Keratinocyte (primary cell): ENCODE results near the gene TMEM109. TPM values are rescaled to one million over a fixed set of nuclear protein-coding genes. Genes with fewer than 3 reads are reported as not detected.

Source experiments
- DNase-seq: peaks from one replicate; pipeline ENCODE4 v3.0.0-alpha.2; 2011; ENCODE audit warnings: low read depth, missing footprints, low spot score
- FAIRE-seq: peaks from 2 replicates; lab custom pipeline; 2011; peaks lifted over from hg19 to GRCh38; lab: Jason Lieb, UNC
- H2AFZ ChIP-seq: 2 replicates; pipeline ENCODE4 v1.6.0; 2012; ENCODE audit warnings: low read length, control low read depth, inconsistent platforms; ENCODE audit not compliant: control insufficient read depth
- H3K27ac ChIP-seq: 2 replicates; pipeline ENCODE4 v1.5.1; 2011; ENCODE audit warnings: low read length; ENCODE audit not compliant: control insufficient read depth, insufficient read depth
- H3K27me3 ChIP-seq: 3 replicates; pipeline ENCODE4 v1.6.0; 2011; ENCODE audit warnings: low read length; ENCODE audit not compliant: control insufficient read depth, insufficient read depth; ENCODE audit errors: extremely low read depth
- H3K36me3 ChIP-seq, 2 experiments: 2 replicates in 1 of 2; 3 replicates in 1 of 2; pipeline ENCODE4 v1.5.1; 2011; ENCODE audit warnings: low read length in 2 of 2, mild to moderate bottlenecking in 1 of 2; ENCODE audit not compliant: control insufficient read depth in 2 of 2, insufficient read depth in 2 of 2; ENCODE audit errors: extremely low read depth in 1 of 2
- H3K4me1 ChIP-seq: 3 replicates; pipeline ENCODE4 v1.5.1; 2011; ENCODE audit warnings: low read length; ENCODE audit not compliant: control insufficient read depth, insufficient read depth; ENCODE audit errors: extremely low read depth
- H3K4me2 ChIP-seq: 3 replicates; pipeline ENCODE4 v1.6.0; 2011; ENCODE audit warnings: low read depth, low read length; ENCODE audit not compliant: control insufficient read depth, insufficient read depth; ENCODE audit errors: extremely low read depth
- H3K4me3 ChIP-seq, 3 experiments: fragments of 200-600 bp in 1 of 3; sonication (generic) in 1 of 3; 2 replicates in 2 of 3; 3 replicates in 1 of 3; pipeline ENCODE4 v1.5.1; 2011 to 2016; ENCODE audit warnings: low read length in 3 of 3, mild to moderate bottlenecking in 3 of 3, control low read depth in 2 of 3, inconsistent platforms in 1 of 3, low read depth in 1 of 3, mixed read lengths in 1 of 3, mixed run types in 1 of 3, moderate library complexity in 1 of 3; ENCODE audit not compliant: control insufficient read depth in 2 of 3, insufficient read depth in 2 of 3; ENCODE audit errors: extremely low read depth in 1 of 3
- H3K79me2 ChIP-seq: 2 replicates; pipeline ENCODE4 v1.6.0; 2012; ENCODE audit warnings: low read length; ENCODE audit not compliant: control insufficient read depth, insufficient read depth
- H3K9ac ChIP-seq: 3 replicates; pipeline ENCODE4 v1.6.0; 2011; ENCODE audit warnings: low read length; ENCODE audit not compliant: control insufficient read depth, insufficient read depth; ENCODE audit errors: extremely low read depth
- H3K9me1 ChIP-seq: 3 replicates; pipeline ENCODE4 v1.6.0; 2011; ENCODE audit warnings: low read length; ENCODE audit not compliant: control insufficient read depth, insufficient read depth; ENCODE audit errors: extremely low read depth
- H3K9me3 ChIP-seq: 2 replicates; pipeline ENCODE4 v1.5.1; 2012; ENCODE audit warnings: low read depth, low read length; ENCODE audit not compliant: control insufficient read depth
- H4K20me1 ChIP-seq: 3 replicates; pipeline ENCODE4 v1.6.0; 2011; ENCODE audit warnings: low read length; ENCODE audit not compliant: control insufficient read depth, insufficient read depth; ENCODE audit errors: extremely low read depth
- CTCF ChIP-seq, 3 experiments: IDR thresholded peaks in 1 of 3; conservative IDR thresholded peaks in 1 of 3; optimal IDR thresholded peaks in 1 of 3; 2 replicates in 2 of 3; 3 replicates in 1 of 3; pipeline versions ENCODE3 to v1.5.1; 2011; ENCODE audit warnings: low read length in 3 of 3, mild to moderate bottlenecking in 3 of 3, moderate library complexity in 2 of 3, control low read depth in 1 of 3, inconsistent platforms in 1 of 3; ENCODE audit not compliant: insufficient read depth in 2 of 3; ENCODE audit errors: extremely low read depth in 1 of 3
- EZH2 ChIP-seq: IDR thresholded peaks from one replicate; pipeline ENCODE4 v1.6.1; 2012; ENCODE audit warnings: inconsistent platforms, mild to moderate bottlenecking, low read length, moderate library complexity
- dilution Hi-C: fragments of 300-500 bp; cut with MboI; formaldehyde crosslinking; loops from one replicate; pipeline ENCODE4 v1.7.0; 2020; ENCODE audit warnings: low sequenced_read_pairs; ENCODE audit not compliant: extremely low pct_ligation_motif_present
- polyA plus RNA-seq, 5 experiments: library from polyadenylated mRNA; depleted of rRNA in 3 of 5; stranded (reverse) in 3 of 5; stranded (forward) in 1 of 5; unstranded in 1 of 5; fragments of >200 nt; gene quantifications; 1 replicate in 1 of 5; 2 replicates in 3 of 5; 3 replicates in 1 of 5; pipeline versions ENCODE4 v1.2.1 to v1.2.3, GENCODE V29; 2011 to 2012; ENCODE audit warnings: missing spikeins in 2 of 5, low read depth in 1 of 5, low replicate concordance in 1 of 5

Gene TMEM109
- polyA plus RNA-seq, 1 donor (not counting 4 experiments of a cell fraction or from before 2014, with no cell fraction given), result 25.2 TPM

GRCh38 chr11:60939855-60940254, 25.9 kb downstream of the TMEM109 start:
- no peaks in the 10 kb centered on the region for H3K27me3 ChIP-seq
- no peak overlapping the region for H3K4me2 ChIP-seq
- peaks cover 0 to 8% of the 10 kb centered on the region in 2 experiments for H3K36me3 ChIP-seq
- no peak overlapping the region for H2AFZ ChIP-seq
- dilution Hi-C loops, result no loop called here
- no peaks in the 10 kb centered on the region for H3K9me1 ChIP-seq
- FAIRE-seq, result no peak
- no peak overlapping the region for H3K9ac ChIP-seq
- H3K4me1 ChIP-seq, result peaks cover 18% of the 10 kb centered on the region
- TF ChIP-seq EZH2, result no peak
- TF ChIP-seq CTCF (optimal IDR thresholded peaks at IDR 0.05 in 1 of 3, IDR thresholded peaks at IDR 0.05 in 1 of 3, conservative IDR thresholded peaks at IDR 0.05 in 1 of 3; ENCODE audit: extremely low read depth in 1 of 3, insufficient read depth in 2 of 3, low read length in 3 of 3), result no peak
- H3K27ac ChIP-seq, result no peak overlapping the region
- H3K4me3 ChIP-seq, result no peak overlapping the region
- DNase-seq, result no peak
- H4K20me1 ChIP-seq, result no peaks in the 10 kb centered on the region
- H3K9me3 ChIP-seq, result no peaks in the 10 kb centered on the region
- no peaks in the 10 kb centered on the region for H3K79me2 ChIP-seq

- Histone ChIP-seq H3K27ac (no peak overlapping the region), H3K36me3 (peaks cover 0 to 4% of the 10 kb centered on the region in 2 experiments), H3K4me3 (no peak overlapping the region), H3K4me1 (peaks cover 18% of the 10 kb centered on the region), H3K27me3 (no peaks in the 10 kb centered on the region), H2AFZ (no peak overlapping the region), H4K20me1 (no peaks in the 10 kb centered on the region), H3K9me1 (no peaks in the 10 kb centered on the region), H3K9ac (no peak overlapping the region), H3K9me3 (no peaks in the 10 kb centered on the region), H3K79me2 (no peaks in the 10 kb centered on the region), H3K4me2 (no peak overlapping the region)
- no peak for DNase-seq
- TF ChIP-seq EZH2 (no peak), CTCF (optimal IDR thresholded peaks at IDR 0.05 in 1 of 3, IDR thresholded peaks at IDR 0.05 in 1 of 3, conservative IDR thresholded peaks at IDR 0.05 in 1 of 3; ENCODE audit: extremely low read depth in 1 of 3, insufficient read depth in 2 of 3, low read length in 3 of 3) (no peak)
- no peak for FAIRE-seq
- dilution Hi-C loops, result no loop called here
Measured at GRCh38 chr11:60941371-60942119, 27.6 kb downstream of the TMEM109 start.
